HEK293 (cell line): ENCODE results near the gene NCR3LG1.

Experiments
- CTCF ChIA-PET: fragments of 350-600 bp; formaldehyde crosslinking; extraction: SDS; loops from one replicate; lab custom pipeline; 2021; ENCODE audit warnings: antibody characterized with exemption; lab: Yijun Ruan, JAX
- POLR2A ChIA-PET: fragments of 300-600 bp; formaldehyde crosslinking; extraction: SDS; loops from one replicate; lab custom pipeline; 2020; ENCODE audit warnings: antibody characterized with exemption, inconsistent platforms; lab: Yijun Ruan, JAX
- H3K27ac ChIP-seq: fragments of 200-500 bp; sonication (Bioruptor generic); 2 replicates; pipeline ENCODE4 v1.5.1; 2014; ENCODE audit warnings: low read depth, low read length, control low read depth, inconsistent platforms; ENCODE audit errors: extremely low read depth
- H3K36me3 ChIP-seq, 2 experiments: fragments of 200-500 bp in 1 of 2; sonication (Bioruptor generic) in 1 of 2; 1 replicate in 1 of 2; 2 replicates in 1 of 2; pipeline ENCODE4 v1.5.1; 2014 to 2017; ENCODE audit warnings: inconsistent platforms in 2 of 2, low read length in 2 of 2; ENCODE audit not compliant: control insufficient read depth in 2 of 2, insufficient read depth in 1 of 2
- H3K4me1 ChIP-seq: fragments of 200-500 bp; sonication (Bioruptor generic); 2 replicates; pipeline ENCODE4 v1.5.1; 2014; ENCODE audit warnings: mild to moderate bottlenecking, low read length, inconsistent platforms; ENCODE audit not compliant: control insufficient read depth, insufficient read depth
- H3K4me3 ChIP-seq: 2 replicates; pipeline ENCODE4 v1.5.1; 2011; ENCODE audit warnings: low read depth, mild to moderate bottlenecking, control low read depth, low read length, moderate library complexity
- H3K9me3 ChIP-seq: fragments of 200-500 bp; sonication (Bioruptor generic); 2 replicates; pipeline ENCODE4 v1.5.1; 2014; ENCODE audit warnings: low read depth, low read length, inconsistent platforms; ENCODE audit not compliant: control insufficient read depth, insufficient read depth
- BCL11B ChIP-seq: fragments of 450-650 bp; formaldehyde crosslinking; IDR thresholded peaks from 2 replicates; pipeline ENCODE4 v1.5.1; 2016; ENCODE audit warnings: low read depth, missing biosample characterization, missing genetic modification characterization
- FEZF1 ChIP-seq: fragments of 450-650 bp; formaldehyde crosslinking; IDR thresholded peaks from 2 replicates; pipeline ENCODE4 v1.5.1; 2016; ENCODE audit warnings: missing biosample characterization, missing genetic modification characterization
- GLI2 ChIP-seq: fragments of 450-650 bp; formaldehyde crosslinking; IDR thresholded peaks from 2 replicates; pipeline ENCODE4; 2017; ENCODE audit warnings: missing biosample characterization, missing genetic modification characterization, low read depth, borderline replicate concordance
- GLIS2 ChIP-seq: fragments of 450-650 bp; formaldehyde crosslinking; IDR thresholded peaks from 2 replicates; pipeline ENCODE4 v1.5.1; 2016; ENCODE audit warnings: missing biosample characterization, missing genetic modification characterization
- KLF1 ChIP-seq: fragments of 450-650 bp; formaldehyde crosslinking; IDR thresholded peaks from 2 replicates; pipeline ENCODE4 v1.5.1; 2016; ENCODE audit warnings: missing biosample characterization, missing genetic modification characterization
- KLF8 ChIP-seq: fragments of 450-650 bp; formaldehyde crosslinking; IDR thresholded peaks from 2 replicates; pipeline ENCODE4 v1.5.1; 2016; ENCODE audit warnings: missing biosample characterization, missing genetic modification characterization
- PRDM1 ChIP-seq: fragments of 450-650 bp; formaldehyde crosslinking; IDR thresholded peaks from 2 replicates; pipeline ENCODE4; 2016; ENCODE audit warnings: missing biosample characterization, missing genetic modification characterization
- SETDB1 ChIP-seq: IDR thresholded peaks from one replicate; pipeline ENCODE4 v1.6.1; 2017; ENCODE audit warnings: mild to moderate bottlenecking, low read length, moderate library complexity, mixed read lengths; ENCODE audit not compliant: insufficient read length
- SP2 ChIP-seq: fragments of 450-650 bp; formaldehyde crosslinking; IDR thresholded peaks from 2 replicates; pipeline ENCODE4 v1.5.1; 2016; ENCODE audit warnings: missing biosample characterization, missing genetic modification characterization
- TRIM28 ChIP-seq: IDR thresholded peaks from 2 replicates; pipeline ENCODE4 v1.6.1; 2011; ENCODE audit warnings: low read length, control low read depth, borderline replicate concordance
- YY1 ChIP-seq: fragments of 450-650 bp; formaldehyde crosslinking; IDR thresholded peaks from 2 replicates; pipeline ENCODE4 v1.5.1; 2018; ENCODE audit warnings: missing biosample characterization, missing genetic modification characterization
- ZBTB1 ChIP-seq: fragments of 450-650 bp; formaldehyde crosslinking; IDR thresholded peaks from 2 replicates; pipeline ENCODE4 v1.5.1; 2016; ENCODE audit warnings: missing biosample characterization, missing genetic modification characterization
- ZBTB17 ChIP-seq: fragments of 450-650 bp; formaldehyde crosslinking; IDR thresholded peaks from 2 replicates; pipeline ENCODE4 v1.5.1; 2016; ENCODE audit warnings: missing biosample characterization, missing genetic modification characterization
- ZFP37 ChIP-seq: fragments of 450-650 bp; formaldehyde crosslinking; IDR thresholded peaks from 2 replicates; pipeline ENCODE4 v1.5.1; 2016; ENCODE audit warnings: missing biosample characterization, missing genetic modification characterization
- ZNF175 ChIP-seq: fragments of 450-650 bp; formaldehyde crosslinking; IDR thresholded peaks from 2 replicates; pipeline ENCODE4 v1.5.1; 2016; ENCODE audit warnings: missing biosample characterization, missing genetic modification characterization
- ZNF324 ChIP-seq: fragments of 450-650 bp; formaldehyde crosslinking; IDR thresholded peaks from 2 replicates; pipeline ENCODE4 v1.5.1; 2016; ENCODE audit warnings: missing biosample characterization, missing genetic modification characterization
- ZNF335 ChIP-seq: fragments of 450-650 bp; formaldehyde crosslinking; conservative IDR thresholded peaks from 2 replicates; pipeline ENCODE4 v1.5.1; 2016; ENCODE audit warnings: missing biosample characterization, missing genetic modification characterization
- ZNF341 ChIP-seq: fragments of 450-650 bp; formaldehyde crosslinking; IDR thresholded peaks from 2 replicates; pipeline ENCODE4; 2016; ENCODE audit warnings: low read depth, missing biosample characterization, missing genetic modification characterization
- ZNF426 ChIP-seq: fragments of 450-650 bp; formaldehyde crosslinking; IDR thresholded peaks from 2 replicates; pipeline ENCODE4 v1.5.1; 2017; ENCODE audit warnings: missing biosample characterization, missing genetic modification characterization, mild to moderate bottlenecking, inconsistent platforms, moderate library complexity
- ZNF514 ChIP-seq: fragments of 450-650 bp; formaldehyde crosslinking; IDR thresholded peaks from 2 replicates; pipeline ENCODE4 v1.5.1; 2016; ENCODE audit warnings: missing biosample characterization, missing genetic modification characterization
- ZNF548 ChIP-seq: fragments of 450-650 bp; formaldehyde crosslinking; IDR thresholded peaks from 2 replicates; pipeline ENCODE4 v1.5.1; 2016; ENCODE audit warnings: missing biosample characterization, missing genetic modification characterization
- ZNF600 ChIP-seq: fragments of 450-650 bp; formaldehyde crosslinking; IDR thresholded peaks from 2 replicates; pipeline ENCODE4 v1.5.1; 2016; ENCODE audit warnings: missing biosample characterization, missing genetic modification characterization
- ZSCAN30 ChIP-seq: fragments of 450-650 bp; IDR thresholded peaks from 2 replicates; pipeline ENCODE4 v1.5.1; 2018; ENCODE audit warnings: missing biosample characterization, mild to moderate bottlenecking, missing genetic modification characterization, moderate library complexity
- TF ChIP-seq, protein P1 (sequence below): fragments of 450-650 bp; formaldehyde crosslinking; IDR thresholded peaks from 2 replicates; pipeline ENCODE4 v1.5.1; 2017; ENCODE audit warnings: missing biosample characterization, mild to moderate bottlenecking, missing genetic modification characterization, moderate library complexity
- TF ChIP-seq, protein P2 (sequence below): fragments of 450-650 bp; formaldehyde crosslinking; IDR thresholded peaks from 2 replicates; pipeline ENCODE4 v1.5.1; 2016; ENCODE audit warnings: missing biosample characterization, missing genetic modification characterization
- TF ChIP-seq, protein P3 (sequence below): fragments of 450-650 bp; formaldehyde crosslinking; IDR thresholded peaks from 2 replicates; pipeline ENCODE4 v1.5.1; 2016; ENCODE audit warnings: missing biosample characterization, missing genetic modification characterization

Gene NCR3LG1

DNA sequence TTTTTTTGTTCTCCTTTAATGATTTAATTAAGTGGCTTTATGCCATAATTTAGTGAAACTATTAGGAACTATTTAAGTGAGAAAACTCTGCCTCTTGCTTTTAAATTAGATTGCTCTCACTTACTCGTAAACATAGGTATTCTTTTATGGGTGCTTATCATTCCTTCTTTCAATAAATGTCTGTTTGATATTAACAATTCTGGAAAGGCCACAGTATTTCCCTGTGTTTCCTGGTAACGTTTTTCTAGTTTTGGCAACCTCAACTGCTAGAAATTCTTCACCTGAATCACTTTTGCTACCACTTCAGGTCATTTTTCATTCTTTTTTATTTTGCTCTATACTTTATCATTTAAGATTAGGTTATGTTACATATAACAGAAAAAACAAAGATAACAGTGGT, 19.9 kb upstream of the NCR3LG1 start (continued):
- TF ChIP-seq ZNF514 (tag by site-specific recombination): no peak
- no peak for TF ChIP-seq KLF1 (tag by site-specific recombination)
- TF ChIP-seq ZNF335 (tag by site-specific recombination): no peak
- TF ChIP-seq ZNF175: no peak
- TF ChIP-seq, all 188 proteins: peak for 0

DNA sequence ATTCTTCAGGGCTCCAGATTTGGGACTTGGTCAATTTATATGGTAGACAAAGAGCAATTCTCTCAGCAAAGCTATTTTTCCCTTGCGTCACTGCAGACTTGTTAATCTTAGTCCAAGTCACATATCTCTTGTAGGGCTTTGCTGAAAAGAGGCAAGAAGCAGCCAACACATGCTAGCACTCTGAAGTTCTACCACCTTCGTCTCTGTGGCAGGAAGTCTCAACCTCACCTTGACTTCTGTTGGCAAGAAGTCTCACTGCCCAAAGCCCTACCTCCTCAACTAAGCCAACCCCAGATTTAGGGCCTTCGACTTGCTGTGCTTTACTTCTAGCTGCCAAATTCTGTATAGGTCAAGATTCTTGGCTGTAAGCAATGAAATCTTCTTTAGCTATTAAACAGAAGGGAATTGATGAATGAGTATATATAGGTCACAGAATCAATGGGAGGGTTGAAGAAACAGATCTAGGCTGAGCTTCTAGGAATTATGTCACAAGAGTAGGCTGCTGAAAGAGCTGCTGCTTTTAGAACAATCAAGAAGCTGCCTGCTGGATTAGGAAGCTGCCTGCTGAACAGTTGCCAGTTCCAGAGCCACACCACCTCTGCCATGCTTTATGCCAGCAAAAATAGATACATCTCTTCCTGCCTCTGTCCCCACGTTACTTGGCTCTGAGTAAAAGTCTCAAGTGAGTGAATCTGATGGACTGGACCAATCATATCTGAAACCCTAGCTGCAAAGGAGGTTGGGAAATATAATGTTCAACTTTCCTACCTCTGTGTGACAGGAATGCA, 17.6 kb upstream of the NCR3LG1 start:
- POLR2A ChIA-PET: no interaction called here
- Histone ChIP-seq H3K4me1 (no peaks in the 10 kb centered on the region), H3K9me3 (no peaks in the 10 kb centered on the region), H3K36me3 (peaks cover 3 to 36% of the 10 kb centered on the region in 2 experiments), H3K27ac (no peak overlapping the region), H3K4me3 (no peak overlapping the region)
- TF ChIP-seq ZNF324 (tag by site-specific recombination) (no peak), GLIS2 (tag by site-specific recombination) (no peak), KLF8 (tag by site-specific recombination) (no peak), YY1 (tag by site-specific recombination) (no peak), TRIM28 (no peak), BCL11B (tag by site-specific recombination) (no peak), ZNF600 (no peak), ZBTB1 (tag by site-specific recombination) (no peak), ZNF514 (tag by site-specific recombination) (no peak), ZNF426 (no peak), ZSCAN30 (no peak)
- TF ChIP-seq, protein P1, sequence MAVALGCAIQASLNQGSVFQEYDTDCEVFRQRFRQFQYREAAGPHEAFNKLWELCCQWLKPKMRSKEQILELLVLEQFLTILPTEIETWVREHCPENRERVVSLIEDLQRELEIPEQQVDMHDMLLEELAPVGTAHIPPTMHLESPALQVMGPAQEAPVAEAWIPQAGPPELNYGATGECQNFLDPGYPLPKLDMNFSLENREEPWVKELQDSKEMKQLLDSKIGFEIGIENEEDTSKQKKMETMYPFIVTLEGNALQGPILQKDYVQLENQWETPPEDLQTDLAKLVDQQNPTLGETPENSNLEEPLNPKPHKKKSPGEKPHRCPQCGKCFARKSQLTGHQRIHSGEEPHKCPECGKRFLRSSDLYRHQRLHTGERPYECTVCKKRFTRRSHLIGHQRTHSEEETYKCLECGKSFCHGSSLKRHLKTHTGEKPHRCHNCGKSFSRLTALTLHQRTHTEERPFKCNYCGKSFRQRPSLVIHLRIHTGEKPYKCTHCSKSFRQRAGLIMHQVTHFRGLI (tag by site-specific recombination): no peak
- TF ChIP-seq, protein P2, sequence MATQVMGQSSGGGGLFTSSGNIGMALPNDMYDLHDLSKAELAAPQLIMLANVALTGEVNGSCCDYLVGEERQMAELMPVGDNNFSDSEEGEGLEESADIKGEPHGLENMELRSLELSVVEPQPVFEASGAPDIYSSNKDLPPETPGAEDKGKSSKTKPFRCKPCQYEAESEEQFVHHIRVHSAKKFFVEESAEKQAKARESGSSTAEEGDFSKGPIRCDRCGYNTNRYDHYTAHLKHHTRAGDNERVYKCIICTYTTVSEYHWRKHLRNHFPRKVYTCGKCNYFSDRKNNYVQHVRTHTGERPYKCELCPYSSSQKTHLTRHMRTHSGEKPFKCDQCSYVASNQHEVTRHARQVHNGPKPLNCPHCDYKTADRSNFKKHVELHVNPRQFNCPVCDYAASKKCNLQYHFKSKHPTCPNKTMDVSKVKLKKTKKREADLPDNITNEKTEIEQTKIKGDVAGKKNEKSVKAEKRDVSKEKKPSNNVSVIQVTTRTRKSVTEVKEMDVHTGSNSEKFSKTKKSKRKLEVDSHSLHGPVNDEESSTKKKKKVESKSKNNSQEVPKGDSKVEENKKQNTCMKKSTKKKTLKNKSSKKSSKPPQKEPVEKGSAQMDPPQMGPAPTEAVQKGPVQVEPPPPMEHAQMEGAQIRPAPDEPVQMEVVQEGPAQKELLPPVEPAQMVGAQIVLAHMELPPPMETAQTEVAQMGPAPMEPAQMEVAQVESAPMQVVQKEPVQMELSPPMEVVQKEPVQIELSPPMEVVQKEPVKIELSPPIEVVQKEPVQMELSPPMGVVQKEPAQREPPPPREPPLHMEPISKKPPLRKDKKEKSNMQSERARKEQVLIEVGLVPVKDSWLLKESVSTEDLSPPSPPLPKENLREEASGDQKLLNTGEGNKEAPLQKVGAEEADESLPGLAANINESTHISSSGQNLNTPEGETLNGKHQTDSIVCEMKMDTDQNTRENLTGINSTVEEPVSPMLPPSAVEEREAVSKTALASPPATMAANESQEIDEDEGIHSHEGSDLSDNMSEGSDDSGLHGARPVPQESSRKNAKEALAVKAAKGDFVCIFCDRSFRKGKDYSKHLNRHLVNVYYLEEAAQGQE: no peak
- CTCF ChIA-PET: interaction anchor here (0.6 to 0.7 kb wide), 3 partner anchors 11 to 1349 kb away, joined by 3 to 4 read pairs (median 3); no protein-coding TSS in a partner anchor

- Histone ChIP-seq H3K4me3 (no peak overlapping the region), H3K4me1 (no peaks in the 10 kb centered on the region), H3K36me3 (no peaks in the 10 kb centered on the region), H3K27ac (no peak overlapping the region), H3K9me3 (no peaks in the 10 kb centered on the region)
- POLR2A ChIA-PET: no interaction called here
- CTCF ChIA-PET: no interaction called here
- TF ChIP-seq, protein P3, sequence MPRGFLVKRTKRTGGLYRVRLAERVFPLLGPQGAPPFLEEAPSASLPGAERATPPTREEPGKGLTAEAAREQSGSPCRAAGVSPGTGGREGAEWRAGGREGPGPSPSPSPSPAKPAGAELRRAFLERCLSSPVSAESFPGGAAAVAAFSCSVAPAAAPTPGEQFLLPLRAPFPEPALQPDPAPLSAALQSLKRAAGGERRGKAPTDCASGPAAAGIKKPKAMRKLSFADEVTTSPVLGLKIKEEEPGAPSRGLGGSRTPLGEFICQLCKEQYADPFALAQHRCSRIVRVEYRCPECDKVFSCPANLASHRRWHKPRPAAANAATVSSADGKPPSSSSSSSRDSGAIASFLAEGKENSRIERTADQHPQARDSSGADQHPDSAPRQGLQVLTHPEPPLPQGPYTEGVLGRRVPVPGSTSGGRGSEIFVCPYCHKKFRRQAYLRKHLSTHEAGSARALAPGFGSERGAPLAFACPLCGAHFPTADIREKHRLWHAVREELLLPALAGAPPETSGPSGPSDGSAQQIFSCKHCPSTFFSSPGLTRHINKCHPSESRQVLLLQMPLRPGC (tag by site-specific recombination): no peak
- no peak for TF ChIP-seq SETDB1
- TF ChIP-seq ZFP37 (tag by site-specific recombination): no peak
- TF ChIP-seq PRDM1 (tag by site-specific recombination): no peak
- no peak for TF ChIP-seq GLI2 (tag by site-specific recombination)
- no peak for TF ChIP-seq FEZF1
- TF ChIP-seq SP2 (tag by site-specific recombination): no peak
- TF ChIP-seq ZNF548 (tag by site-specific recombination): no peak
- no peak for TF ChIP-seq ZNF341
- TF ChIP-seq ZBTB17: no peak
Observed at GRCh38 chr11:17343257-17343656, 8.3 kb upstream of the NCR3LG1 start.
